GM18907 (cell line): ENCODE results near the gene SUGCT.

ENCODE experiments used
- ATAC-seq: cut with Tn5 transposase; IDR thresholded peaks from one replicate; pipeline ENCODE4 v1.9.1; 2021; ENCODE audit warnings: mild to moderate bottlenecking, moderate library complexity; ENCODE audit not compliant: unreplicated experiment

SUGCT gene

DNA sequence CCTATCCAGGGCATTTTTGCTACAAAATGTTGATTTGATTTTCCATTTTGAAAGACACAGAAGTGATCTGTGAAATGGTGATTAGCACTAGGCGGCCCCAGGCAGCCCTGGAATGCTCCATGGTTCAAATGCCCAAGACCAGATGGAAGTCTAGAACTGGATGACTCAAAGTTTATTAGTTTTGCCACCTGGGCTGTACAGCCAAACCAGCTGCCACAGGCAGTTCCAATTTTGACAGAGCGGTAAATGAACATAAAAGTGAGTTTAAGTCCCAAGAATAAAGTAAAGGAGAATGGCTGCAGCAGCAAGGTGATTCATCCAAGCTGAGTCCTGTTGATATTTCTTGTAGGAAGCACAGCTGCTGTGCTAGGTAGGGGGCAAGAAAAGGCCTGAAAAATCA, 180.5 kb downstream of the SUGCT start:
- ATAC-seq, result no peak

- no peak for ATAC-seq
These were observed 181.4 kb downstream of the SUGCT start for GRCh38 chr7:40316176-40316575.

DNA sequence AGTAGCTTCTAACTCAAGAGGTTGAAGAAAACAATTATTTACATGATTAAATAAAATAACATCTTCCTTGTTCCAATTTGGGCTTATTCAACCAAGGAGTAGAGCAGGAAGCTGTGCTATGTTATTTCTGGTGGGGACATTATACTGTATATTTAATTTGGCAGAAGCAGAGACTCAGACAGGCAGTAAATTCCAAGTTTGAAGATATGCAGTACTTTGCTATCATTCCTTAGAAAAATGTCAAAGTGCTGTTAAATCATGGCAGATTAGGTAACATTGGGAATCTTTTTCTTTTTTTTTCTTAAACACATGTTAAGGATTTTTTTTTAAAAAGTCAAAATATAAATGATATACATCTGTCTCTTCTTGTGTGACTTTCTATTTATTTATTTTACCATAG, 190.1 kb downstream of the SUGCT start:
- ATAC-seq, result no peak

- ATAC-seq, result no peak
These were observed 192.3 kb downstream of the SUGCT start for GRCh38 chr7:40327113-40327512.

GRCh38 chr7:40327873-40328272, 193.1 kb downstream of the SUGCT start:
- ATAC-seq, result no peak

GRCh38 chr7:40329601-40330153, 194.9 kb downstream of the SUGCT start:
- peak; percentile 74 for ATAC-seq

- ATAC-seq, result no peak
These were observed 195.6 kb downstream of the SUGCT start for GRCh38 chr7:40330408-40330807.

DNA sequence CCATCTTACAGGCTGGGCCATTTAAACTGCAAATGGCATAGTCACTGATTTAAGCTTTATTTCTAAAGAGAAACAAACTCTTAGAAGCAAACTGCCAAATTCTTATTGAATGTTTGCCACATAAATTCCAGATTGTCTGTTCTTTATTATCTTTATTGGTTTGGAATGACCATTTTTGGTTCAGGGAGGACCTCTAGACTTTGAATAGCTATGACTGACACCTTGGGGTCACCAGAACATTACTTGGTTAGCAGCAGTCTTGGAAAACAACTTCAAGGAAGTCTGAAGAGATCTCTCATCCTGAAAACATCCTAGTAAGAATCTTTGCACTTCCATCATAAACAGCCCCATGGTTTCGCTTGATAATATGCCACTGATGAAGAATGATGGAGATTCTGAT, 197.1 kb downstream of the SUGCT start:
- ATAC-seq, result no peak

DNA sequence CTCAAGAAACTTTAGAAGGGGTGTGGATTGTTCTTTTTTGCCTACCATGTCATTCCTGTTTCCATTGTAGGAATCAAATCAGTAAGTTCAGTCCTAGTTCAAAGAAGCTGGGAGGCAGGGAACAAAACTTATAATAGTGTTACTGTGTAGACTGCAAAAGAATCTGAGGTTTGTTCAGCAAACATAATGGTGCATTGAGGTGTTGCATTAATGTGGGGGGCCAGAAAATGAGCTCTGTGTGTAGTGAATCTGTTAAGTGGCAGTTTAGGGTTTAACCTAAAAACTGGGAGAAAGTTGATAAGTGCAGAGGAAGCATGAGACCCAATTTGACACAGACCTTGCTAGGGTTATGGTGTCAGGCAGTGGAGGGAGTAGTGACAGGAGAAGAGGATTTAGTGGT, 197.7 kb downstream of the SUGCT start:
- no peak for ATAC-seq

- no peak for ATAC-seq
These were observed 207.0 kb downstream of the SUGCT start for GRCh38 chr7:40341836-40342235.

DNA sequence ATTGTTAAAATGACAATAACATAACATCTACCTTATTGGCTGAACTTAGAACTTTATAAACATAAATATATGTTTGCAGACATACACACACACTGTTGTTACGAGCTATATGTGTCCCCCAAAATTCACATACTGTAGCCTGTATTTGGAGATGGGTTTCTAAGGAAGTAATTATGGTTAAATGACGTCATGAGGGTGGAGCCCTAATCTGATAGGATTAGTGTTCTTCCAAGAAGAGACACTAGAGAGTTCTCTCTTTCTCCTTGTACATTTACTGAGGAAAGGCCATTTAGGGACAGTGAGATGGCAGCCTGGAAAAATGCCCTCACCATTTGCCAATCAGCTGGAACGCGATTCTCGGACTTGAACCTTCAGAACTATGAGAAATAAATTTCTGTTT, 211.7 kb downstream of the SUGCT start:
- ATAC-seq, result no peak

- no peak for ATAC-seq
These were observed 213.4 kb downstream of the SUGCT start for GRCh38 chr7:40348126-40348728.

- no peak for ATAC-seq
These were observed 215.3 kb downstream of the SUGCT start for GRCh38 chr7:40350100-40350499.

- no peak for ATAC-seq
These were observed 219.9 kb downstream of the SUGCT start for GRCh38 chr7:40354711-40355110.

DNA sequence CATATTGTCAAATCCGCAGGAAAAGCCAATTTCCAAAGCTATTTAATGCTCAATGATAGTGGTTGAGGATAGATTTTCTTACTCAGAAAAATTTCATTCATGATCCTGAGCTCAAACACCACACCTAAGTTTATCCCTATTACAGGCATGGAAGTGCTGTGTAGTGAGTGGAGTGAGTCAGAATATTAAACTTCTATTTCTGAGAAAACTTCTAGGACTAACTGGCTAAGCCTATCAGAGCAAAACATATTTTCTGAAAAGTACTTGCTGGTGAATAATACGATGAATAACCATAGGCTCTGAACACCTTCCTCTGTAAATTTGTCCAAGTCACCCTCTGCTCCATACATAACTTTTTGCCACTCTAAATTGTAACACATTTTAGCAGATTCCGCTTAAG, 221.5 kb downstream of the SUGCT start:
- ATAC-seq, result no peak

DNA sequence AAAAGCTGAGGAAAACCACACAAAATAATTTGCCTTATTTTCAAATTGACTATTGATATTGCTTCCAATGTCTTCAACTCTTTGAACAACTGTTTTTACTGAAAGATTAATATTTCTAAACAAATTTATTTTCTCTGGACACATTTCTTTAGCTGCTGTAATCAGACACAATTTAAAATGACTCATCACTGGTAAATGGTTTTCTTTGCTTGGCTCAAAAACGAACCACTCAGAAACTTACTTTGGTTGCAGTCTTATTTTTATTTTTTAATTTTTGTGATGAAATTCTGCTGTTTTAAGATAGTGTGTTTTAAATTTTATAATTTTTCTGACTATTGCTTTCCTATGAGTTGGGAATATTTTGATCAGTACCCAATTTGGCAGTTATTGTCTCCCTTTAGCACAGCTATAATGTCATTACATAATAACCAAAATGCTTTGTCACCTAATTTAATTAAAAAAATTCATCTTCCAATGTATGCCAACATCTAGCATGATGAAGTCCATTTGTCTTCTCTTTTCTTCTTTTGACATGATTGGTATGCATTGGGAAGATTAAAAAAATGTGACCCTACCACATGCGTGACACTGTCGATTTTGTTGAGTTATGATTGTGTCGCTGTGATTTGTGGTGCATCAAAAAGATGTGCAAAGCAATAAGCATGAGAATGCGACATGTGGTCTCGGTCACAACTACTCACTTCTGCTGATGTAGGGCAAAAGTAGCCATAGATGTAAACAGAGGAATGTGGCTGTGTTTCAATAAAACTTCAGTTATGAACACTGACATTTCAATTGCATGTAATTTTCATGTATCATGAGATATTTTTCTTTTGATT, 222.3 kb downstream of the SUGCT start:
- no peak for ATAC-seq

DNA sequence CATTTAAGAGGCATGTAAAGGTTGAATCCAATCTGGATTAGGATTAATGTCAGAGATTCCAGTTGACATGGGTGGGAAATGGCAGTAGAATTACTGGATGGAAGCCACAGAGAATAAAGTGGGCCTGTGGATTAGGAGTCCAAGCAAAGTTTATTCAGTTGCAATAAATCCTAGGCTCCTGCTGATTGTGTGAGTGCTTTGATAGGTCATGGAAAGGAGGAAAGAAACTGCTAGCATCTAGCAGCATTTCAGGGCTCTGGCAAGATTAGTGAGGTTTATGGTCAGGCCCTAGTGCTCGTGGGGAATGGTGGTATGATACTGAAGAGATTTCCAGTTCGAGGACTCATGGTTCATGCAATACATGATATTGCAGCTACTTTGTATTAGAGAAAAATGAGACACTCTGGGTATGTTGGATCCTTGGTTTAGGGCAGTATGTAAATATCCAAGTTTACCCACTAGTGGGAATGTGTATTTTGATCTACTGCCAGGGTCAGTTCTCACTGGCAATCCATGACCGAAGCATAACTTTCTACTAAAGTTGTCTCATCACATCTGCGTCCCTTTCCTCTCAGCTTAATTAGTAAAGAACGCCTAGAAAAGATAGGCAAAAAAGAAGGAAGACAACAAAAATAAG, 235.0 kb downstream of the SUGCT start:
- no peak for ATAC-seq

- ATAC-seq, result no peak
These were observed 237.1 kb downstream of the SUGCT start for GRCh38 chr7:40371806-40372440.

DNA sequence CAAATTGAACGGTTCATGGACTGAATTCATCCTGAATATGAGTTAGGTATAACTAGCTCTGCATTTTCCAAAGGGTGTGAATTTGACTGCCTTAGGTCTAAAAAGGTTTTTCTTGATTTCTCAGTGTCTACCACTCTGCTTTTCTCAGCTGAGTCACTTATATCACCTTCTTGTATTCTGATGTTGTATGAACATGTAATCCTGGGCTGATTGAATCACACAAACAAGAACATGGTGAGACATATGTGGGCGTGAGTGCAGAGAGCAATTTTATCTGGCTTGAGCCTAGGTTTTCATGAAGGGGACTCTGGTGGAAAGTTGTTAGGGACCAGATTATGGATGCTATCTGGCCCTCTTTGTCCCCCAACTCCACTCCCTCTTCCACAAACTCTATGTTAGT, 239.8 kb downstream of the SUGCT start:
- ATAC-seq, result no peak

DNA sequence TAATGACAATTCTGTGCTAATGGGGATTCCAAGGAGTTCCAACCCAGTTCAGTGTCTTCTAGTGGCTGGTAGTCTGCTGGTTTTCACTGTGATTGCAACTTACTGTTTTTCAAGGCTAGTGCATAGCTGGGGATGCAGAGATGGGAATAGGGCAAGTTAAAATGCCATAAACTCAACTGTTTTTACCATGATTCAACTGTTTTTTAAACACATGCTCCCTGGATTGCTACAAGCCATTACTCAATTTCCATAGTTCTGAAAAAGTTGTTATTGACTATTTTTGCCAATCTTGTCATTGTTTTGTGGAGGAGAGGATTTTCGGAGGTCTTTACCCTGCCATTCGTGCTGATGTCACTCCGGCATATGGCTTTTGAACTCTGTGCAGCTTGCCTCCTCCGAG, 245.3 kb downstream of the SUGCT start:
- no peak for ATAC-seq

GRCh38 chr7:40382145-40382544, 247.3 kb downstream of the SUGCT start:
- ATAC-seq, result no peak
